LNCaP clone FGC (cell line): Measurements from ENCODE around the gene ZNF263.

ENCODE experiments used
- DNase-seq: peaks from one replicate; pipeline ENCODE4 v3.0.0-alpha.2; 2011; ENCODE audit warnings: low read depth
- H3K4me3 ChIP-seq: 2 replicates; pipeline ENCODE4 v1.5.1; 2011; ENCODE audit warnings: mild to moderate bottlenecking, low read depth, low read length, control low read depth
- TF ChIP-seq, protein P1 (sequence below): IDR thresholded peaks from 2 replicates; pipeline ENCODE4 v1.5.1; 2012; ENCODE audit warnings: mild to moderate bottlenecking; ENCODE audit not compliant: control insufficient read depth, insufficient read depth; ENCODE audit errors: extremely low read depth

ZNF263 gene

GRCh38 chr16:3254309-3254708, 29.0 kb upstream of the ZNF263 start:
- TF ChIP-seq, protein P1, sequence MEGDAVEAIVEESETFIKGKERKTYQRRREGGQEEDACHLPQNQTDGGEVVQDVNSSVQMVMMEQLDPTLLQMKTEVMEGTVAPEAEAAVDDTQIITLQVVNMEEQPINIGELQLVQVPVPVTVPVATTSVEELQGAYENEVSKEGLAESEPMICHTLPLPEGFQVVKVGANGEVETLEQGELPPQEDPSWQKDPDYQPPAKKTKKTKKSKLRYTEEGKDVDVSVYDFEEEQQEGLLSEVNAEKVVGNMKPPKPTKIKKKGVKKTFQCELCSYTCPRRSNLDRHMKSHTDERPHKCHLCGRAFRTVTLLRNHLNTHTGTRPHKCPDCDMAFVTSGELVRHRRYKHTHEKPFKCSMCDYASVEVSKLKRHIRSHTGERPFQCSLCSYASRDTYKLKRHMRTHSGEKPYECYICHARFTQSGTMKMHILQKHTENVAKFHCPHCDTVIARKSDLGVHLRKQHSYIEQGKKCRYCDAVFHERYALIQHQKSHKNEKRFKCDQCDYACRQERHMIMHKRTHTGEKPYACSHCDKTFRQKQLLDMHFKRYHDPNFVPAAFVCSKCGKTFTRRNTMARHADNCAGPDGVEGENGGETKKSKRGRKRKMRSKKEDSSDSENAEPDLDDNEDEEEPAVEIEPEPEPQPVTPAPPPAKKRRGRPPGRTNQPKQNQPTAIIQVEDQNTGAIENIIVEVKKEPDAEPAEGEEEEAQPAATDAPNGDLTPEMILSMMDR = no peak
- DNase-seq = no peak
- no peak overlapping the region for H3K4me3 ChIP-seq

DNA sequence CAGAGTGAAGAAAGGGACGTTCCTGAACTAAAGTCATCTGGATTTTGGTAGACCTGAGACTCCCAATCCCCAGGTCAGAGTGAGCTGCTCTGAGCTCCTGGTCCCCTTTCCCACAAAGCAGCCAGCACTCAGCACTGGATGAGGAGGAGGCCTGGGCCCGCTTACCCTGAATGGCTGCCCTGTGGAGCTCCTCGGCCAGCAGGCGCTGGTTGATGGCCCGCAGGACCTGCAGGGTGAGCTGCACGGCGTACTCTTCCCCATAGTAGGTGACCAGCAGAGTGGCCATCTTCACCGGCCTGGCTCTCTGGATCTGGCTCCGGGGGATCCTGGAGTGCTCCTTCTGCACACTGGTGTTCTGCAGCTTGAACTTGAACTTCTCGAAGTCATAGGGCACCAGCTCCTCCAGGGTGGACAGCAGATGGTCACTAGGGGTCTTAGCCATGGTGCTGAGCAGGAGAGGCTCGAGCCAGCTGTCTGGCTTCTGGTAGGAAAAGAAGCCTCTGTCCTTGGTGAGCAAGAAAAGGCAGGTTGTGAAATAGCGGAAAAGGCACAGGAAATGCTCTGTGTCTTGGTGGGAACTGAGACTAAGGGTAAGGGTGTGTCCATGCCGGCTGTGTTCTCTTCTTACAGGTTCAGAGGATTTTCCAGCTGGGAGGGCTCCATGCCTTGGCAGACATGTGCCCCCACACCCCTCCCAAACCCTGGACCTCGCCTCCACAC, 27.0 kb upstream of the ZNF263 start, which contains the start of gene MEFV:
Gene MEFV, minus strand, starts transcription at position 488 of the 720 bp plus-strand sequence. Its CDS starts 46 bp downstream, at position 442.
- DNase-seq = no peak
- no peak within 1 kb of the TSS for H3K4me3 ChIP-seq
- TF ChIP-seq, protein P1 = no peak

GRCh38 chr16:3256866-3257465, 26.3 kb upstream of the ZNF263 start:
- H3K4me3 ChIP-seq = no peak overlapping the region
- DNase-seq = no peak
- TF ChIP-seq, protein P1 = no peak

DNA sequence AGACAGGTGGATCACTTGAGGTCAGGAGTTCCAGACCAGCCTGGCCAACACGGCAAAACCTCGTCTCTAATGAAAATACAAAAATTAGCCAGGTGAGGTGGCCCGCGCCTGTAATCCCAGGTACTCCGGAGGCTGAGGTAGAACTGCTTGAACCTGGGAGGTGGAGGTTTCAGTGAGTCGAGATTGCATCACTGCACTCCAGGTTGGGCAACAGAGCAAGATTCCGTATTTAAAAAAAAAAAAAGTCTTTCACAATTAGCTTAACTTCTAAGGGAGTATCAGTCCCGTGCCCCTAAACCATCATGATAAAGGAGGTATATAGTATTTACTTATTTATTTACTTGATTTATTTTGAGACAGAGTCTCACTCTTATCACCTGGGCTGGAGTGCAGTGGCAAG, 23.5 kb upstream of the ZNF263 start:
- no peak overlapping the region for H3K4me3 ChIP-seq
- no peak for DNase-seq
- TF ChIP-seq, protein P1 = no peak

GRCh38 chr16:3262517-3262916, 20.8 kb upstream of the ZNF263 start:
- TF ChIP-seq, protein P1 = no peak
- DNase-seq = no peak
- H3K4me3 ChIP-seq = no peak overlapping the region

DNA sequence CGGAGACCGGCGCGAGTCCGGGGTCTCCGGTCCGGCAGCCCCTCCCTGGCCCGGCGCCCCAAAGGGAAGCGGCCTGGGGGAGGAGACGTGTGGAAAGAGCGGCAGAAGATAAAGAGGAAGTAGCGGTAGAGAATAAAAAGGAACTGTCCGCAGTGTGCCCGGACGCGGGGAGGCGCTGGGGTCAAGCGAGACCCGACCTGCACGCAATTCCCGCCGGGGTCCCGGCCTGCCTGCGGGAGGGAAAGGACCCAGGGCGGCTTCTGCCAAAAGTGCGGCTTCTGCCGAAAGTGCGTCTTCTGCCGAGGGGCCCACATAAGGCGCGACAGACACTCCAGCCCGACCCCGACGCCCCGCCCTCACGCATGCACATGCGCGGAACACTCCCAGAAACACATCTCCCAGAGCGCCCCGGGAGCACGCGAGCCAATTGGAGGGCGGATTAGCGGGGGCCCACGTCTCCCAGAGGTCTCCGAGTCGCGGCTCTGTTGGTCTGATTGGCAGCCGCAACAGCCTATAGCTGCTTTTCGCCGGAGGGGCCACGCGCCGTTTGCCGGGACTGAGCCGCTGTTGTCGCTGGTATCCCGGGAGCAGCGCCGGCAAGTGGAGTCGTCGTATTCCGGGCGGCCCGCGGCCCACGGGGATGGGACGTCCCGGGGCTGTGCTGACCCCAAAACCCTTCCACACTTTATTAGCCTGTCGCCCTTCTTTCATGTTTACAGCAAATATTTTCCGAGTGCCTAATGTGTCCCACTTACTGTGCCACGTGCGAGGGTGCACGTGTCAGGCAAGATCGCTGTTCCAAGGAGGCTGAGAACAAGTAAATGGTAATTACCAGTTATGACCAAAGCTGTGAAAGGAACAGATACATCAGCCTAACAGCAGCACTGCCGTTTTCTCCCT, 18.9 kb upstream of the ZNF263 start:
- peak; percentile 95 for DNase-seq
- peak overlapping the region; percentile 84 for H3K4me3 ChIP-seq
- TF ChIP-seq, protein P1 = peak; percentile 33; the same call in 1 of the 2 replicates
